GM19043 (cell line): ENCODE measurements around the gene STX1B.
"Not testable (repeated sequence)": the region's sequence is repeated elsewhere in the genome, so short reads cannot be mapped to it uniquely, and the experiment has no call there.

Source experiments
- ATAC-seq: cut with Tn5 transposase; IDR thresholded peaks from one replicate; pipeline ENCODE4 v1.9.1; 2021; ENCODE audit warnings: low read depth; ENCODE audit not compliant: unreplicated experiment

STX1B gene

GRCh38 chr16:31010585-31011325, at the start of gene STX1B:
Gene STX1B (minus strand): TSS chr16:31010638. CDS start chr16:31010396, 242 bp downstream.
- ATAC-seq, result no peak

GRCh38 chr16:31055613-31056012, 45.2 kb upstream of the STX1B start:
- ATAC-seq, result no peak

- no peak for ATAC-seq
Observed at GRCh38 chr16:31052114-31052513, 41.7 kb upstream of the STX1B start.

GRCh38 chr16:31050280-31051030, 40.0 kb upstream of the STX1B start:
- ATAC-seq, result no peak

GRCh38 chr16:31043898-31044481, 33.6 kb upstream of the STX1B start:
- no peak for ATAC-seq

- ATAC-seq, result no peak
Observed at GRCh38 chr16:31043352-31043751, 32.9 kb upstream of the STX1B start.

- ATAC-seq, result no peak
Observed at GRCh38 chr16:31042866-31043265, 32.4 kb upstream of the STX1B start.

- ATAC-seq, result no peak
Observed at GRCh38 chr16:31038993-31039392, 28.6 kb upstream of the STX1B start.

GRCh38 chr16:31036691-31037090, 26.3 kb upstream of the STX1B start:
- no peak for ATAC-seq

GRCh38 chr16:31033709-31034492, 23.5 kb upstream of the STX1B start:
- peak; percentile 48 for ATAC-seq

GRCh38 chr16:31032736-31033708, 22.6 kb upstream of the STX1B start, which contains the start of gene STX4:
Gene STX4 (plus strand): TSS chr16:31033558. CDS start chr16:31033806, 248 bp downstream.
- ATAC-seq, result peak; percentile 66

- ATAC-seq, result no peak
Observed at GRCh38 chr16:31031276-31031675, 20.8 kb upstream of the STX1B start.

- no peak for ATAC-seq
Observed at GRCh38 chr16:31029272-31029671, 18.8 kb upstream of the STX1B start.

GRCh38 chr16:31025339-31025738, 14.9 kb upstream of the STX1B start:
- ATAC-seq, result no peak

- ATAC-seq, result no peak
Observed at GRCh38 chr16:31023627-31024226, 13.3 kb upstream of the STX1B start.

- no peak for ATAC-seq
Observed at GRCh38 chr16:31023252-31023602, 12.8 kb upstream of the STX1B start.

GRCh38 chr16:31022544-31023251, 12.3 kb upstream of the STX1B start:
- no peak for ATAC-seq

- ATAC-seq, result no peak
Observed at GRCh38 chr16:31020536-31020935, 10.1 kb upstream of the STX1B start.

- not testable (repeated sequence) for ATAC-seq
Observed at GRCh38 chr16:31017756-31018155, 7.3 kb upstream of the STX1B start.
